ENCODE measurements around the gene SP100.
A peak's percentile ranks its signal among the peaks of the same experiment; 100 is the strongest.
"Not testable (repeated sequence)": the region's sequence is repeated elsewhere in the genome, so short reads cannot be mapped to it uniquely, and the experiment has no call there.

SP100 gene

GRCh38 chr2:230429513-230429912, 13.5 kb downstream of the SP100 start:
- Histone ChIP-seq H4K20me1 (peaks cover 0 to 73% (median 16%) of the 10 kb centered on the region in 11 experiments; a peak in 12 of 22 replicates), H3K9ac (no peak overlapping the region), H3K27ac (no peak overlapping the region), H3K4me3 (no peak overlapping the region), H3K27me3 (no peaks in the 10 kb centered on the region), H3K4me2 (no peak overlapping the region), H3K36me3 (peaks cover 65 to 95% (median 72%) of the 10 kb centered on the region in 11 experiments), H3K4me1 (peaks cover 0 to 46% (median 7%) of the 10 kb centered on the region in 10 experiments; a peak in 10 of 20 replicates), H3K9me3 (replicated peaks in 1 of 11) (peaks cover 35 to 71% (median 66%) of the 10 kb centered on the region in 11 experiments)
- no peak for TF ChIP-seq Cebpa-rat (IDR thresholded peaks at IDR 0.05)

DNA sequence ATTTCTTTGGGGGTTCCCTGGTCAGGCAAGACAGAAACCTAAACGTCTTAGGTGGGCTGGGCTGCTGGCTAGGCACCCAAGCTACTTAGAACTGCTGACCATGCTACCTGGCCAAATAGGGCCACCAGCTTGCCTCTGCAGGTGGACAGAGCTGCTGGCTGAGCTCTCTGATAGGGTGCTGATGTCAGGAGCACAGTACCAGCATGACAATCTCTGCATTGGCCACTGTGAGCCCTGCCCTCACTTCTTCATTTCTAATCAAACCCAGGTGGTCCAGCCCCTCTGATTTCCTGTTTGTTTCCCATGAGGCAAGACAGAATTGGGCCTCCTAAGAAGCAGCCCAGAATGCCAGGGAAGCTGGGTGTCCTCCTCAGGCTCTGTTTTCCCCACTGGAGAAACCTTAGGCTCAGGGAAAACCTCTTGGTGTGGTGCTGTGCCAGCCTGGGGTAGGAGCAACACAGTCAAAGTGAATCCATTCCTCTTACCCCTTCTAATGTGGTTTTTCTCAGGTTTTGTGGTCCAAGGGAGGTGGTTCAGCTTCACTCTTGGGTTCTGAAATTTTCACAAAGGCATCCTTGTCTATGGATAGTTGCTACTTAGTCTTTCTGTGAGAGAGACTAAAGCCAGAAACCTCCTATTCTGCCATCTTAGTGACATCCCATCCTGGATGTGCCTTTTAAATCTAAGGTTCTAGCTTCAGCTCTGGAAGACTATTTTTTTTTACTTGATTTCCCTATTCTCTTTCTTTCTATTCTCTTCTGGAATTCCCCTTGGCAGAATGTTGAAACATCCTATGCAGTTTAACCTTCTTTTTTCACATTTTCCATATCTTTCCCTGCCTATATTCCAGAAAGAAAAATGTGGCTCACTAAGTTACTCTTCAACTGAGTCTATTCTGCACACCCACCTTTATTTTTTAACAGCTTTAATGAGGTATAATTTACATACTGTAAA, 15.2 kb downstream of the SP100 start:
- Histone ChIP-seq H3K9ac (no peak overlapping the region), H3K27ac (peak overlapping the region in 3 of 11 experiments; percentile 11 to 31 (median 17); a peak in 2 of 22 replicates), H3K4me2 (peak overlapping the region in 6 of 11 experiments; percentile 5 to 83 (median 12); a peak in 8 of 22 replicates), H3K27me3 (no peaks in the 10 kb centered on the region), H3K4me1 (peaks cover 0 to 35% (median 7%) of the 10 kb centered on the region in 10 experiments; a peak in 10 of 20 replicates), H3K36me3 (peaks cover 64 to 97% (median 79%) of the 10 kb centered on the region in 11 experiments), H3K4me3 (no peak overlapping the region), H4K20me1 (peaks cover 0 to 65% (median 13%) of the 10 kb centered on the region in 11 experiments; a peak in 11 of 22 replicates), H3K9me3 (replicated peaks in 1 of 11) (peaks cover 45 to 87% (median 76%) of the 10 kb centered on the region in 11 experiments)
- TF ChIP-seq Cebpa-rat (IDR thresholded peaks at IDR 0.05): no peak

GRCh38 chr2:230434677-230435324, 18.8 kb downstream of the SP100 start:
- H3K27me3 ChIP-seq: no peaks in the 10 kb centered on the region
- H3K4me1 ChIP-seq: peaks cover 7 to 44% (median 14%) of the 10 kb centered on the region in 10 experiments; a peak in 18 of 20 replicates
- no peak for TF ChIP-seq Cebpa-rat (IDR thresholded peaks at IDR 0.05)
- peaks cover 0 to 71% (median 13%) of the 10 kb centered on the region in 11 experiments; a peak in 11 of 22 replicates for H4K20me1 ChIP-seq
- no peak overlapping the region for H3K4me3 ChIP-seq
- no peak overlapping the region for H3K9ac ChIP-seq
- H3K36me3 ChIP-seq: peaks cover 42 to 85% (median 58%) of the 10 kb centered on the region in 11 experiments
- H3K9me3 ChIP-seq (replicated peaks in 1 of 11): peaks cover 21 to 77% (median 64%) of the 10 kb centered on the region in 11 experiments
- no peak overlapping the region for H3K27ac ChIP-seq
- no peak overlapping the region for H3K4me2 ChIP-seq

GRCh38 chr2:230435431-230435830, 19.4 kb downstream of the SP100 start:
- peaks cover 0 to 67% (median 8%) of the 10 kb centered on the region in 11 experiments; a peak in 11 of 22 replicates for H4K20me1 ChIP-seq
- no peak overlapping the region for H3K27ac ChIP-seq
- peaks cover 16 to 71% (median 58%) of the 10 kb centered on the region in 11 experiments for H3K9me3 ChIP-seq (replicated peaks in 1 of 11)
- peaks cover 10 to 44% (median 15%) of the 10 kb centered on the region in 10 experiments; a peak in 18 of 20 replicates for H3K4me1 ChIP-seq
- no peak overlapping the region for H3K4me3 ChIP-seq
- H3K36me3 ChIP-seq: peaks cover 36 to 79% (median 52%) of the 10 kb centered on the region in 11 experiments
- TF ChIP-seq Cebpa-rat (IDR thresholded peaks at IDR 0.05): no peak
- H3K9ac ChIP-seq: no peak overlapping the region
- no peaks in the 10 kb centered on the region for H3K27me3 ChIP-seq
- no peak overlapping the region for H3K4me2 ChIP-seq

DNA sequence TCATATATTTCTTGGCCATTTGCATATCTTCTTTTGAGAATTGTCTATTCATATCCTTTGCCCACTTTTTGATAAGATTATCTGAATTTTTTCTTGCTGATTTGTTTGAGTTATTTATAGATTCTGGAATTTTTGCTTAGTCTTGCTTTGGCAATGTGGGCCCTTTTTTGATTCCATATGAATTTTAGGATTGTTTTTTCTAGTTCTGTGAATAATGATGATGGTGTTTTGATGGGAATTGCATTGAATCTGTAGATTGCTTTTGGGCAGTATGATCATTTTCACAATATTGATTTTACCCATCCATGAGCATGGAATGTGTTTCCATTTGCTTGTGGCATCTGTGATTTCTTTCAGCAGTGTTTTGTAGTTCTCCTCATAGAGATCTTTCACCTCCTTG, 23.1 kb downstream of the SP100 start:
- peaks cover 32 to 63% (median 43%) of the 10 kb centered on the region in 11 experiments for H3K36me3 ChIP-seq
- H3K4me1 ChIP-seq: peaks cover 19 to 61% (median 26%) of the 10 kb centered on the region in 10 experiments; a peak in 19 of 20 replicates
- H3K27me3 ChIP-seq: not testable (repeated sequence)
- 0 out of 20 replicates have a peak overlapping the region, but pooled peaks of 1 of the 10 experiments have one; percentile 25 for H3K4me3 ChIP-seq
- peak overlapping the region; percentile 7 to 78 (median 62); a peak in 16 of 22 replicates for H3K4me2 ChIP-seq
- peaks cover 16 to 40% (median 27%) of the 10 kb centered on the region in 11 experiments for H3K9me3 ChIP-seq (replicated peaks in 1 of 11)
- peak overlapping the region in 2 of 11 experiments; percentile 58 to 70; a peak in 3 of 22 replicates for H3K9ac ChIP-seq
- H4K20me1 ChIP-seq: peaks cover 0 to 56% (median 0%) of the 10 kb centered on the region in 11 experiments; a peak in 6 of 22 replicates
- peak overlapping the region in 8 of 11 experiments; percentile 53 to 85 (median 76); a peak in 13 of 22 replicates for H3K27ac ChIP-seq

DNA sequence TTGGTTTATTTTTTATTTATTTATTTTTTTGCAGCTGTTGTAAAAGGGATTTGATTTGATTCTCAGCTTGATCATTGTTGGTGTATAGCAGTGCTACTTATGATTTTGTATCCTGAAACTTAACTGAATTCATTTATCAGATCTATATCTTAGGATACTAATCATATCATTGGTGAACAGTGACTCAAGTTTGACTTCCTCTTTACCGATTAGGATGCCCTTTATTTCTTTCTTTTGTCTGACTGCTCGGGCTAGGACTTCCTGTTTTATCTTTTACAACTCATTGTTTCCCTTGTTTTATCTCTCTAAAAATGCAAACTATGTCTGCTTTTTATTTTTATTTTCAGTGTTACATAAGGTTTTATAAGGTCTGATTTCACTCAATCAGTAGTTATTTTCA, 23.6 kb downstream of the SP100 start:
- TF ChIP-seq Cebpa-rat (IDR thresholded peaks at IDR 0.05): no peak
- Histone ChIP-seq H4K20me1 (peaks cover 0 to 51% (median 0%) of the 10 kb centered on the region in 11 experiments; a peak in 6 of 22 replicates), H3K27me3 (no peaks in the 10 kb centered on the region), H3K9ac (peak overlapping the region in 6 of 11 experiments; percentile 14 to 70 (median 59); a peak in 8 of 22 replicates), H3K4me3 (peak overlapping the region in 1 of 10 experiments; percentile 29; a peak in 2 of 20 replicates), H3K4me1 (peaks cover 19 to 62% (median 26%) of the 10 kb centered on the region in 10 experiments; a peak in 19 of 20 replicates), H3K9me3 (replicated peaks in 1 of 11) (peaks cover 16 to 38% (median 27%) of the 10 kb centered on the region in 11 experiments), H3K4me2 (peak overlapping the region; percentile 7 to 78 (median 64); a peak in 20 of 22 replicates), H3K27ac (peak overlapping the region; percentile 11 to 85 (median 63); a peak in 19 of 22 replicates), H3K36me3 (peaks cover 37 to 64% (median 45%) of the 10 kb centered on the region in 11 experiments)

DNA sequence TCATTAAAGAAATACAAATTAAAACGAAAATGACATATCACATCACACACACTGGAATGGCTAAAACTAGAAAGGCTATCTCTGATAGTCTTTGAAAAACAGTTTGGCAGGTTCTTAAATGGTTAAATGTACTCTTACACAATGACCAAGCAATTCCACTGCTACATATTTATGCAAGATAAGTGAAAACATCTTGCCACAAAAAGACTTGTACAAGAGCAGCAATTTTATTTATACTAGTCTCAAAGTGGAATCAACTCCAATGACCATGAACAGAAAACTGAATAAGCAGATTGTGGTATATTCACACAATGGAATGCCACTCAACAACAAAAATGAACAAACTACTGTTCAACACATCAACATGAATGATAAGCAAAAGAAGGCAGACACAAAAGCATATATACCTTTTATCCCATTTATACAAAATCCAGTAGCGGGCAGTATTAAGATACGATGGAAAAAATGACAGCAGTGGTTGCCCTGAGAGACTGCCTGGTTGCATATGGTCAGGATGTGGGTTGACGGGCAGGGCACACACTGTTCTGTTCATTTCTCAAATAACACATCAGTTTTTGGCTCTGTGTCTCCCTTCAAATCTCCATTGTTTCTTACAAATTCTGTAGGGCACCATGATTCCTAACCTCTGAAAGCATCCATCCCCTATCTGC, 25.4 kb downstream of the SP100 start:
- peaks cover 6 to 23% (median 17%) of the 10 kb centered on the region in 11 experiments for H3K9me3 ChIP-seq (replicated peaks in 1 of 11)
- peaks cover 19 to 77% (median 26%) of the 10 kb centered on the region in 10 experiments; a peak in 19 of 20 replicates for H3K4me1 ChIP-seq
- peak overlapping the region; percentile 30 to 80 (median 49); a peak in 21 of 22 replicates for H3K4me2 ChIP-seq
- H4K20me1 ChIP-seq: peaks cover 0 to 39% (median 0%) of the 10 kb centered on the region in 11 experiments; a peak in 3 of 22 replicates
- H3K27ac ChIP-seq: peak overlapping the region in 9 of 11 experiments; percentile 30 to 82 (median 64); a peak in 19 of 22 replicates
- no peak for TF ChIP-seq Cebpa-rat (IDR thresholded peaks at IDR 0.05)
- peak overlapping the region in 7 of 11 experiments; percentile 20 to 58 (median 41); a peak in 8 of 22 replicates for H3K9ac ChIP-seq
- H3K27me3 ChIP-seq: no peaks in the 10 kb centered on the region
- peak overlapping the region in 1 of 10 experiments; percentile 8; a peak in 2 of 20 replicates for H3K4me3 ChIP-seq
- peaks cover 46 to 65% (median 49%) of the 10 kb centered on the region in 11 experiments for H3K36me3 ChIP-seq
